ENCODE results near the gene DOHH.
A peak's percentile ranks its signal among the peaks of the same experiment; 100 is the strongest.

The DOHH gene

DNA sequence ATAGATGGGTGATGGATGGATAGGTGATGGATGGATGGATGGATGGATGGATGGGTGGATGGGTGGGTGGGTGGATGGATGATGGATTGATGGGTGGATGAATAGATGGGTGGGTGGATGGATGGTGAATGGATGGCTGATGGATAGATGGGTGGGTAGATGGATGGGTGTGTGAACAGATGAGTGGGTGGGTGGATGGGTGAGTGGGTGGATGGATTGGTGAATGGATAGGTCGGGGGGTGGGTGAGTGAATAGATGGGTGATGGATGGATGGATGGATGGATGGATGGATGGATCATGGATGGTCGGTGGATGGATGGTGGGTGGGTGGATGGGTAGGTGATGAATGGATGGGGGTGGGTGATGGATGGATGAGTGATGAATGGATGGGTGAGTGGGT, 23.6 kb downstream of the DOHH start:
- no peak for DNase-seq

DNA sequence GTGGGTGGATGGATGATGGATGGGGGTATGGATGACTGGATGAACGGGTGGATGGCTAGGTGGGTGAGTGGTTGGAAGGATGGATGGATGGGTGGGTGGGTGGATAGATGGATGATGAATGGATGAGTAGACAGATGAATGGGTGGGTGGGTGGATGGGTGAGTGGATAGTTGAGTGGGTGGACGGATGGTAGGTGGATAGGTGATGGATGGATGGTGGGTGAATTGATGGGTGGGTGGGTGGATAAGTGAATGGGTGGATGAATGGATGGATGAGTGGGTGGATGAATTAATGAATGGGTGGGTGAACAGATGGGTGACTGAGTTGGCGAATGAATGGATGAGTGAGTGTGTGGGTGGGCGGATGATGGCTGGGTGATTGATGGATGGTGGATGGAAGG, 25.0 kb downstream of the DOHH start:
- DNase-seq = no peak

DNA sequence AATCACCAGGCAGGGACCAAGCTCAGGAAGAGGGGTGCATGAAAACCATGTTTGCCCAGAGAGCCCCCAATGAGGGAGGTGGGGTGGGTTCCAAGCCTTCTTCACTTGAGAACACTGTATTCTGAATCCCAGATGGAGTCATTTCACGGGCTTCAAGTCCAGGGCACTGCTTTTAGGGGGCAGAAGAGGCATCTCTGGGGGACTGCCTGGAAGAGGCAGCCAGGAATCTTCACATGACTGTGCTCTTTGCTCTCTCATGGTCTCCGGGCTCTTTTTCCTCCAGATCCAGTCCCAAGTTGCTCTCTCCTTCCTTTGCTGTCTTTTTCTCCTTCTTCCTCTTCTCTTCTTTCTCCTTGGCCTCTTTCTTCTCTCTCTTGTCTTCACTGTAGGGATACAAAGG, 25.9 kb downstream of the DOHH start:
- no peak for DNase-seq

DNA sequence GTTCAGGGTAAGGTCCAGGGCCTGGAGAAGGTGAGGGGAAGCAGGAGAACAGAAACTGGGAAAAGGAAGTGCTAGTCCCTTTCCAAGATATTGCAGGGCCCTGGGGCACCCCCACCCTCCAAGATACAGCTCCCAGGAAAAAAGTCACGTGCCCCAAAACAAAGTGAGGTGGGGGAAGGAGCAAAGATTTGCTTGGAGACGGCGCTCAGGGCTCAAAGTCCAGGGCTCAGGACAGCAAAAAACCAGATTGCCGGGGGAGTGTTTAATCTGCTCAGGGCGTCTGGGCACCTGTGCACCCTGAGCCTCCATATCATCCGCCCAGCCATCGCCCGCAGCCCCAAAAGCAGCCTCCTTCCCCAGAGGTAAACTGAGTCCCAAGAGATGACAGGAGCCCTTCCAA, 26.5 kb downstream of the DOHH start:
- DNase-seq = no peak

DNA sequence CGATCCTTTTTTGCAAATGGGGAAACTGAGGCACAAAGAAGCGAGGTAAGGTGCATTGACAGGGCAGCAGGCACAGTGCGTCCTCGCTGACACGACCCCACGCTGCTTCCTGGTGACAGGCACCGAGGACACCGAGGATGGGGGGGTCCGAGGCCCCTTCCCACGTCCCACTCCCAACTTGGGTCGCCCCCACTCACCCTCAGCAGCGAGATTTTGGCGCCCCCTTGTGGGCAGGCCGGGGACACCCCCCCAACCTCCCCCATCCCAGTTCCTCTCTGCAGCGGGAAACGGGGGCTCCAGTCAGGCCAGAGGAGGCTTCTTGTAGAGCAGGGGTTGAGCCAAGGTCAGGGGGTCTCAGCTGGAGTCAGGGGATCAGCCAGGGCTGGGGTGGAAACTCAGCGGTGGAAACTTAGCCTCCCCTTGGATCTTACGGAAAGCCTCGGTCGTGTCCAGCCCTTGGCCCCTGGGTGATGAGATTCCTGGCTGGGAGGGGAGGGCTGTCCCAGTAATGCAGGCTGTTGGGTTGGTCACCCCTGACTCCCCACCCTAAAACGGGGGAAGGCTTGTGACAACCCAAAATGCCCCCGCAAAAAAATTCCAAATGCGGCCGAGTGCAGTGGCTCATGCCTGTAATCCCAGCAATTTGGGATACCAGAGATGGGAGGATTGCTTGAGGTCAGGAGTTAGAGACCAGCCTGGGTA, 28.4 kb downstream of the DOHH start:
- peak; percentile 55 for DNase-seq

DNA sequence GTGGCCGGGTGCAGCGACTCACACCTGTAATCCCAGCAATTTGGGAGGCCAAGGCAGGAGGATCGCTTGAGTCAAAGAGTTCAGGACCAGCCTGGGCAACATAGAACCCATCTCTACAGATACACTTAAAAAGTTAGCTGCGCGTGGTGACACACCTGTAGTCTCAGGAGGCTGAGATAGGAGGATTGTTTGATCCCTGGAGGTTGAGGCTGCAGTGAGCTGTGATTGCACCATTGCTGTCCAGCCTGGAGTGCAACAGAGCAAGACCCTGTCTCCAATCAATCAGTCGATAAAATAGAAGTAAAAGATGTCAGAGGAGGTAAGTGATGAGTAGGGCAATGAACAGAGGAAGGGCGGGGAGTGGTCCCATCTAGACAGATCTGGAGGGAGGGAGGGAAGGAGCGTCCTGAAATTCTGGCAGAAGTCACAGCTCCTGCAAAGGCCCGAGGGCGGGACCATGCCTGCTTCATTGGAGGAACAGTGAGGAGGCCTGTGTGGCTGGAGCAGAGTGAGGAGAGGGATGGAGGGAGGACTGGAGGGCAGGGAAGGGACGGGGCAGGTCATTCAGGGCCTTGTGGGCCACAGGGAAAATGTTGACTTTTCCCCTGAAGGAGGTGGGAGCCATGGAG, 29.9 kb downstream of the DOHH start:
- no peak for DNase-seq

DNA sequence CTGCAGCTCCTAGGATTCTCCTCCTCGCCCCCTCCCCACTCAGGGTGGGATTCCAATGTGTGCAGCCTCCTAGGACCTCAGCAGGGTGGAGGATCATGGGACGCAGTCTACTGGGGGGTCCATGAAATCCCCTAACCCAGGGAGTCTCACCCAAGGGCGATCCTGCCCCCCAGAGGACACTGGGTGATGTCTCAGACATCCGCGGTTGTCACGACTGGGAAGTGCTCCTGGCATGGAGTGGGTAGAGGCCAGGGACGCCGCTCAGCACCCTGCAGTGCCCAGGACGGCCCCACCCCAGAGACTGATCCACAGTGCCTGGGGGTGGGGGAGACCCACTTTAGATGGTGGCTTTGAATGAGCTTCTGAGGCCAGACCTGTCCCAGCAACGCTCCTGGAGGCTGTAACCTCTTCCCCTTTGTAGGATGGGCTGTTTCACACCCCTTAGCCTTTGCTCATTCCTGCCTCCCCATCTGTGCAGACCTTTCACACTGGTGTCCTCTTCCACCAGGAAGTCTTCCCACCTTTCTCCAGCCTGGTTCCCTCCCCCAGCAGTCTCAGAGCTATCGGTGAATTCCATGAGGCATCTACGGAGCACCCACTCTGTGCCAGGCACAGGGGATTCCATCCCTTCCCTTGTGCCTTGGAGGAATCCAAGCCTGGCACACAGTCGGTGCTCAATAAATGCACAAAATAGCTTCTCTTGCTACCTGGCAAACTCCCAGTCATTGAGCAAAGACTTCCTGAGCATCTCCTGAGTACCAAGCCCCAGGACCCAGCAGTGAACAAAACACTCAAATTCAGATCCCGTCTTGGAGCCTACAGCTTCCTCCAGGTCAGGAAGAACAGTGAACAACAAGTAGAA, 30.6 kb downstream of the DOHH start:
- DNase-seq = no peak

DNA sequence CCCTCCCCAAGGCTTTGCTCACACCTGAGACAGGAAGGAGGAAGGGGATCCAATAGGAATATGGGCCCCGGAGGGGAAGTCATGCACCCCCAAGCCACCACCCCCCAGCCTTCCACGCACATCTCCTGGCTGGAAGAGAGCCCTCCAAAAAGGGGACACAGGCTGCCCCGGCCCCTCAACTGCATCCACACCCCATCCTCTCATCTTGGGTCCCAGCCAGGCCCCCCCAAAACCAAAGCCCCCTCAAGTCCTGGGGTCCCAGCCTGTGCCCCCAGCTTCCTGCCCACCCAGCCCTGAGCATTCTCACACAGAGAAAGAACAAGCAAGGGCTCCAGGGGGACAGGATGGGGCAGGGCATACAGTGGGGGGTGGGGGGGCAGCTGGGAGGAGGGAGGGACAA, 32.3 kb downstream of the DOHH start:
- no peak for DNase-seq

DNA sequence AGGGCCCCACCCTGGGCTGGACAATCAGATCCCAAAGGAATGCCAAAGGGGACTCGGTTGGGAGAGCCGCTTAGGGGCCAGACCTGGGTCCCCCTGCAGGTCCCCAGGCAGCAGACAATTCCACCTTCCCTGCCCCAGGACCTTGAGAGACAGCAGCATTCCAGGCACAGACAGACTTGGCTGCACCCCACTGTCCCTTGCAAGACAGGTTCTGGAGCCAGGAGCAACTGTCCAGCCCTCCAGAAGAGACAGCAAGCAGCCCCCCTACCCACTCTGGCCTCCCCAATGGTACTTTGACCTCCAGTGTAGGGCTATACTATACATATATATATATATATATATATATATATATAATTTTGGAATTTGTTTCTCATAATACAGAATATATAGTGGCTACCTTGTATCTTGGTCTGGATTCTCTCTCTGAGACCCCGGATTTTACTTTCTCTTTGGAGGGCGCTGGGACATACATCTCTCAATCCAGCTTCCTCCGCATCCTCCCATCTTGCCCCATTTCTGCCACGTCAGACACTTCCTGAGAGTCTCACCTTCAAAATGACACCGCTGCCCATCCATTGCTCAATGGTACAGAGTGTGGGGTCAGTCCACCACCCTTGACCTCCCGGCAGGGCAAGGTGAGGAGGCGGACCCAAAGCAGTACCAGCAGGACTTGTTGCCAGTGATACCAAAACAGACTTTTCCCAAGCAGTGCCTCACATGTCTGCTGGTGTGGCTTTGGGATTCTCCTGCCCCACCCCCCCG, 32.9 kb downstream of the DOHH start:
- no peak for DNase-seq

DNA sequence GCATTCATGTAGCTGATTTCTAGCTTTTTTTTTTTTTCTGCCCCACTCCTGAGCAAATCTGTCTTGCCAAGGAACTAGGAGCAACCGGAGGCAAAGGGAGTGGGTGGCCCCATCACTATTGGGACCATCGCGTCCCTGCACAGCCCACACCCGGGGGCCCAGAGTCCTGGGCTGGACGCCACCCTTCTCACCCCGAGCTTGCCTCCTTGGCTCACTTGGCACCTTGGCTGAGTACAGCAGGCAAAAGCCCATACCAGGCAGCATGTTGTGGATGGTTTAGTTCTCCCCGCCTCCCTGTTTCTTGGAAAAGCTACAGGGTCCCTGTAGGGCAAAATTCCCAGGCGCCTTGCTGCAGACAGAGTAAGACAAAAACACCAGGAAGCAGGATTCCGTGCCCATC, 33.8 kb downstream of the DOHH start:
- DNase-seq = no peak

DNA sequence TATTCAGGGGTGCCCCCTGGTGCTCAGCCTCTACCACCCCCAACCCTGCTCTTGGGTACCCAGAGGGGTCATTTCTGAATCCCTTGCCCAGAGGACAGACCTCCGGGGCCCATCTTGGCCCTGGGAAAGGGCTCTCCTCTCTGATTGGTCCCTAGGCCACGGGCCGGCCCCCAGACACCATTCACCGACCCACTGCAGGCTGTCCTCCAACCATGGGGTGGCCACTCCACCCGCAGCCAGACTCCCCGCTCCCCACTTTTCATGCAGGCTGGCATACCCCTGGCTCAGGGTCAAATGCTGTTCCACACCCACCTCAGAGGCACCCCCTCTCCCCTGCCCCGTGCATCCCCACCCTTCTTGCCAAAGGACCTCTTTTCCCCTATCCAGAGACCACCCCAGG, 34.9 kb downstream of the DOHH start:
- DNase-seq = no peak

DNA sequence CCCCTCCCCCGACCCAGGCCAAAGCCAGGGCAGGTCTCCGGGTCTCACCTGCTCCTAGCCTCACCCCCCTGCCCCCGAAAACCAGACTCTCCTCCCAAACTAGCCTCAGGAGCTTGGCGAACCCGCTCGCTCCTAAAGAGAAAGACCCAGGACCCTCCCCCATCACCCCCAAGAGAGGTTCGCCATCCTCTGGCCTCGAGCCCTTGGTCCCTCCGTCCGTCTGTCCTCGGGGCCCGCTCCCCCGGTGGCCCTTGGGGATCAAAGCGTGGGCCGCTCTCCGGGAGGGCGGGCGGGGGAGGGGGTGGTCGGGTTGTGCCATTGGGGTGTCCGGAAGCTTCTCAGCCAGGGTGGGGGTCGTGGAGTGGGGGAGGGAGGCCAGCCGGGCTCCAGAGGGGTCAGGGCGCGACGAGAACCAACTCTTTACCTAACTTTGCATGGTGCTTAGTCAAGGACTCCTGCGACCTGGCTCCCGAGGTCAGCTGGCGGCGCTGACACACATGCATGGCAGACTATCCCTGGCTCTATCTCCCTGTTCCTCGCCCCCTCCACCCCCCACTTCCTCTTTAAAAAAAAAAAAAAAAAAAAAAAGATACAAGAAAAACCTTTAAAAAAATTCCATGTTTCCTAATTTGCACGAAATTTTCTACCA, 35.8 kb downstream of the DOHH start:
- no peak for DNase-seq

DNA sequence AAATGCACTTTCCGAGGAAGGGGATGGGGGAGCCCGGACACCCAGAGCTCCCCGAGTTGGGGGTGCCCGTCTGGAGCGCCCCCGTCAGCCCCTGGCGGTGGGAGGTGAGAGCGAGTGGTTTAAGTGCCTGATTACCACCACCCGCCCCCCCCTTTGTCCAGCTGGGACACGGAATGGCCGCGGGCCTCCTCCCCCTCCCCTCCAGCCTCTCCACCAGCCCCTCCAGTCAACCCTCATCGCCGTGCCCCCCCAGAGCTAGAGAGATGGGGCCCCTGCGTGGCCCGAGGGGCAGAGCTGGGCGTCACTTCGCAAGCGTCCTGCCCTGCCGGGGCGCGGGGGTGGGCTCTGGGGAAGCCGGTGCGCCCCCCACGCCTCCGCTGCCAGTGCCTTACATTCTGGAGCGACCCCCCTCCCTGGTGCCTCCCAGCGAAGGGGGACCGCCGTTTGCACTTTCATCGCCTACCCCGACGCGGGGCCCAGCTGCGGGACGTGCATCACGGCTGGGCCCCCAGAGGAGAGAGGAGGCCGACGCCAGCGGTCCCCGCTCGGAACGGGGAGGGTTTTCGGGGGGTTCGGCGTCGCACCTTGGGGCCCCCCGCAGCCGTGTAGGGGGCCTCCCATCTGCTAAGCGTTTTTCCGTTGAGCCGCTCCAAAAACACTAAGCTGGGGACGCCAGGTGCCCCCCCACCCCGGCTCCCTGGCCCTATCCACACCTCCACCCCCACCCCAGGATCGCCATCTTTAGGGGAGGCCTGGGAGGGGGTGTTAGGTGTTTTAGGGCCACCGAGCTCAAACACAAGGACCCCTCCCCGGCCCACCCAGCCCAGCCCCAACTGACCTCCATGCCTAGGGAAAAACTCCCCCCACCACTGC, 36.5 kb downstream of the DOHH start:
- no peak for DNase-seq

DNA sequence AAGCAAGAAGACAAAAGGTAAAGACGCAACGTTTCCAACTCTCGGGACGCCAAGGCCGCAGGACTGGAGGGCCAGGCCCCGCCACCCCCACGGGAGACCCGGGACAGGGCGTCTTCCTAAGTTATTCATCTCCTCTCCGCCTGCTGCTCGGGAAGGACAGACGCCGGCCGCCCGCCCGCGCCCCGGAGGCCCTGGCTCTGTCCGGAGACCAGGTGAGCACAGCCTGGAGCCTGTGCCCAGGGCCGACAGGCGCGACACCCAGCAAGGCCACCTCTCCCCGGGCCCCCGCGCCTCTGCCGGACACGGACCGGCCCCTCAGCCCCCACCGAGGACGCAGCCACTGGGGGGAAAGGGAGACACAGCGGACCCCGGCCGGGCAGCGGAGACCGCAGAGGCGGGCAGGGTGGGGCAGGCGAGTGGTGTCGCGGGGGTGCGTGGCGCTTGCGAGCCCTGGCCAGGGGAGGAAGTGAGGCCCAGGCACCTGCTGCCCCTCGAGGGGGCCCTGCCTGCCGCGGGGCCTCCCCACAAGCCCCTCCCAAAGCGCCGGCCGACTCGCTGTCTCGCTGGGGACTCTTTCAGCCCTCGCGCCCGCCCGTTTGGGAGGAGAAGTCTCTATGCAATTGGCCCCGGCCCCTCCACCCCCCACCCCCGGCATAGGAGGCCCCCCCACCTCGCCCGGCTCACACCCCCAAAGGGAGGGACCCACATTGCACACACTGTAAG, 37.3 kb downstream of the DOHH start:
- DNase-seq = no peak

DNA sequence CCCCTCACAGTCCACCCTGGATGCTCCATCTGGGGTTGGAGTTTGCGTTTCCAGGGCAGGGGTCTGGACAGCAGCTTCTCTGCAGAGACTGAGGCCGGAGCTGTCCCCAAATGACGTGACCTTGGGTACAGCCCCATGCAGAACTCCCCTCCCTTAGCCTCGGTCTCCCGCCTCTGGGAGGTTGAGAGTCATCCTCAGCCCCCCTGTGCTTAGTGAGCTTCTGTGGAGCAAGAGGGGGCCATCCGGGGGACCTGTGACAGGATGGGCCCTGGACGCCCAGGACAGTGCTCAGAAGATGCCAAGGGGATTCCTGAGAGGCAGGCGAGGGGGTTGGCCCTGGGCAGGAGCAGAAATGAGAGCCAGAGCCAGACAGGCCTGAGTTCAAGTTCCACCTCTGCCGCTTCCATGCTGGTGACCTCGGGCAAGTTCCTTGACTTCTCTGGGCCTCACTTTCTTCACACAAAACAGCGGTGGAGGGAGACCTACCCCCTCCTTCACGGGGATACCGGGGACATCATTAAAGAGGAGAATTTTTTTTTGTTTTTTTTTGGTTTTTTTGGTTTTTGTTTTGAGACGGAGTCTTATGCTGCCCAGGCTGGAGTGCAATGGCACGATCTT, 40.4 kb downstream of the DOHH start:
- DNase-seq = no peak

DNA sequence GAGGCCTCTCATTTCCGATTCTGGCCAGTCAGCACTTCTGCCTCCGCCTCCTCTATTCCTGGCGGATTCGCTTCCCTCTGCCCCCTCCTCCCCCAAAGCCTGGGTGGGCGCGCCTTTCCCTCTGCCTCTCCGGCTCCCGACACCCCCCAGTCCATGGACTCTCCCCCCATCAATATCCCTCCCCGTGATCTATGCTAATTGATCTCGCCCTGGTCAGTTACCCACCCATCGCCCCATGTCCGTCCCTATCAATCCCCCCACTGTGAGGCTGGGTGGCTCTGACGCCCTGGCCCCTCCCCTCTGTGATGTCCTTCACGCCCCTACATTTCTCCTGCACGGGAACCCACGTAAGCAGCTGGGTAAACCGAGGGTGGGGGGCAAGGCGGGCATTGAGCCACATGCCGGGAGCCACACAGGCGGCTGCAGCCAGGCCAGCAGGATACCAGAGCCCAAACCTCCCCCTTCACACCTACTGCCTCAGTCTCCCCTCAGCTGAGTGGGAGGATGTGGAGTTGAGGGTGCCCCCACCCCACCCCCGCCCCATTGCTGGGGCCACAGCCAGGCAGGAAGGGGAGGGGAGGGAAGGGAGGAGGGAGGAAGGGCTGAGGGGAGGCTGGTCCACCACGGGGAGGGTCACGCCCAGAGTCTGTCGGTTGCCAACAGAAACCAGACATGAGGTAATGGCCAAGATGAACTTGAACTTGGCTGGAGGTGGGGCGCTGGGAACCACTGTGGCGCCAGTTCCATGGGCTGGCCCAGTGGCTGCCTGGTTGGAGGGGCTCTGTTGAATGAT, 41.2 kb downstream of the DOHH start:
- DNase-seq = no peak

DNA sequence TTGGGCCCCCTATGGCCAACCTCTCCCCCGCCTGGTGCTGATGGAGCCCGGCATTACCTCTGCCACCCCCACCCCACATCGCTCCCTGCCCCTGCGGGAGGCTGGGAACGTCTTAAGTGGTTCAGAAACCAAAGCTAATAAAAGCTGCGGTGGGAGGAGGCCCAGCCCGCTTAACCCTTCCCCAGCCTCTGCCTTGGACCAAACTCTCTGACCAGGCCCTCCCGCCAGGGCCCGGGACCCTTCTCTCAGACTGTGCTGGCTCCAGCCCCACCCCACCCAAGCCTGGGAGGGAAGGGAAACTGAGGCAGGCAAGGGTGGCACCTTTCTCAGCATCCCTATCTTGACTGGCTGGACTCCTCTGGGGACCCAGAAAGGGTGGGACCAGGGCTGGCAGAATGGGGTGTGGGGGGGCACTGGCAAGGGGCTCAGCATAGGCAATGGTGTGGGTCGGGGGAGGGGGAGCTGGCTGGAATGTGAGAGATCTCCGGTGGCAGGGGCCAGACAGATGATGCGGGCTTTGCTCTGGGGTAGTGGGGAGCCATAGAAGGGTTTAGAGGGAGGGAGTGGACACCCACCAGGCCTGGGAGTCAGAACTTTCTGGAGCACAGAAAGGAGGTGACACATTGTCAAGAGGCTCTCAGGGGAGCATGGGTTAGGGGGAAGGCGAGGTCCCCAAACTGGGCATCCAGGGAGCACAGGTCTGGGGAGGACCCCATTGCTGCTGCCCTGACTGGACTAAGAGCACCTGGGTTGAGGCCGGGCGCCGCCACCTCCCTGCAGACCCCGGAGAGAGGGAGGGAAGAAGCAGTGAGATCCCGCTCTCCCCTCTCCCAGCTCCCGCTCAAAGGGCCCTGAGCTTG, 42.0 kb downstream of the DOHH start:
- DNase-seq = no peak

DNA sequence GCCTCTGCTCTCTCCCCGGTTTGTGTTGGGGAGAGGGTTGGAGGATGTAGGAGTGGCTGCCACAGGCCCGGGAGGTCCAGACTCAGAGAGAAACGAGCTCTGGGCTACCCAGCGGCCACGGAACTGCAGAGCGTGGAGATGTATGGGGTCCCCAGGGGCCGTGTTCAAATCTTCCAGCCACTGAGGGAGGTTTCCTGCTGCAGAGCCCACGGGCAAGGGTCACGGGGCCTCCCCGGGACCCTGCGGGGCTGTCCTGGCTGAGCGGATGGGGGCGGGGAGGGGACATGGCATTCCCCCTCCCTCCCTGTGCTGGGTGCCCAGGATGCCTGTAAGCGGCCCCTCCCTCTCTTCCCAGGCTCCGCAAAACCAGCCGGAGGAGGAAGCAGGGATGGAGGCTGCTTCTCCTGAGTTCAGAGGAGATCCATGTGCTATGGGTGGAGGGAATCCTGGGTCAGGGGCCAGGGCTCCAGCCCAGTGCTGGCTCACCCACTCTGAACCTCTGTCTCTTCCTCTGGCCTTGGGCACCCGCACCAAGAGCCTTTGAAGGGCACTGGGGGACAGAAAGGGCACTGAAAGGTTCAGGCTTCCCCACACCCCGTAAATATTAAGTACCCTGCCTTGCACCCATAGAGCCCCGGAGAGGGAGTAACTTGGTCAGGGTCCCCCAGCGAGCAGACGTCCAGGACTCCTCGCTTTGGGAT, 42.8 kb downstream of the DOHH start:
- DNase-seq = no peak

All from activated T-cell treated with anti-CD3 and anti-CD28 coated beads, Interleukin-2, amount 50 U/mL, for 1 hour (primary cell).